OCI-LY1 (cell line): Measurements from ENCODE around the gene CRYBG2.

Experiments
- CTCF ChIP-seq: fragments of 200-600 bp; sonication (generic), shearing (Covaris generic); IDR thresholded peaks from 2 replicates; pipeline ENCODE4 v1.5.1; 2017; ENCODE audit warnings: mild to moderate bottlenecking, antibody characterized with exemption, low read length, moderate library complexity, mixed read lengths
- EZH2 ChIP-seq: fragments of 200-600 bp; sonication (generic), shearing (Covaris generic); IDR thresholded peaks from 2 replicates; pipeline ENCODE4 v1.8.0; 2017; ENCODE audit warnings: borderline replicate concordance, mixed run types, mild to moderate bottlenecking, antibody characterized with exemption, low read length, moderate library complexity, mixed read lengths

- no peak for TF ChIP-seq EZH2
- TF ChIP-seq CTCF = no peak
Measured at GRCh38 chr1:26277261-26277661, 76.7 kb downstream of the CRYBG2 start.
